ENCODE results near the gene HPRT1. TPM values are rescaled to one million over a fixed set of nuclear protein-coding genes. Genes with fewer than 3 reads are reported as not detected.

HPRT1 gene
- total RNA-seq, 1 donor from 2014 or later = 19.4 TPM

DNA sequence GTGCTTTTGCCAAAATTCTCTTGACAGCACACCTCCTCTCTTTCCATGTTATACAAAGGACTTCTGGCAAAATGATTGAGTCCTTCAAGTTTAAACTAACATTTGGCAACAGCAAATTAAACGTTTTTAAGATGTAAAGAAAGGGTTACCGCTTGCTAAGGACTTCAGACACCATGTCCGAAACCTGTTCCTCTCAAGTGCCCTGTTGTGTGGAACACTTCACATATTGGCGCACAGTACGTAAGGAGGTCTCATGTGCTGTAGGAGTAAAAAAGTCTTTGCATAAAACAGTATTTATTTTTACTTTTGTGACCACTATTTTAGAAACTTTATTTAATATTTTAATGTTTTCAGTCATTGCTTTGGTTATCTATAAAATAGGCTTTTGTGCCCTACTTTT, 33.7 kb upstream of the HPRT1 start:
- Histone ChIP-seq H3K36me3 (no peaks in the 10 kb centered on the region), H3K9me3 (replicated peaks) (no peaks in the 10 kb centered on the region), H3K27me3 (ENCODE audit: low read depth) (no peaks in the 10 kb centered on the region), H3K4me3 (no peak overlapping the region), H3K4me1 (no peaks in the 10 kb centered on the region), H3K27ac (replicated peaks) (no peak overlapping the region)
- intact Hi-C loops (cut with micrococcal nuclease) = no loop called here
- no peak for DNase-seq
- TF ChIP-seq, protein P1, sequence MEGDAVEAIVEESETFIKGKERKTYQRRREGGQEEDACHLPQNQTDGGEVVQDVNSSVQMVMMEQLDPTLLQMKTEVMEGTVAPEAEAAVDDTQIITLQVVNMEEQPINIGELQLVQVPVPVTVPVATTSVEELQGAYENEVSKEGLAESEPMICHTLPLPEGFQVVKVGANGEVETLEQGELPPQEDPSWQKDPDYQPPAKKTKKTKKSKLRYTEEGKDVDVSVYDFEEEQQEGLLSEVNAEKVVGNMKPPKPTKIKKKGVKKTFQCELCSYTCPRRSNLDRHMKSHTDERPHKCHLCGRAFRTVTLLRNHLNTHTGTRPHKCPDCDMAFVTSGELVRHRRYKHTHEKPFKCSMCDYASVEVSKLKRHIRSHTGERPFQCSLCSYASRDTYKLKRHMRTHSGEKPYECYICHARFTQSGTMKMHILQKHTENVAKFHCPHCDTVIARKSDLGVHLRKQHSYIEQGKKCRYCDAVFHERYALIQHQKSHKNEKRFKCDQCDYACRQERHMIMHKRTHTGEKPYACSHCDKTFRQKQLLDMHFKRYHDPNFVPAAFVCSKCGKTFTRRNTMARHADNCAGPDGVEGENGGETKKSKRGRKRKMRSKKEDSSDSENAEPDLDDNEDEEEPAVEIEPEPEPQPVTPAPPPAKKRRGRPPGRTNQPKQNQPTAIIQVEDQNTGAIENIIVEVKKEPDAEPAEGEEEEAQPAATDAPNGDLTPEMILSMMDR (IDR thresholded peaks at IDR 0.05; ENCODE audit: borderline replicate concordance) = no peak

DNA sequence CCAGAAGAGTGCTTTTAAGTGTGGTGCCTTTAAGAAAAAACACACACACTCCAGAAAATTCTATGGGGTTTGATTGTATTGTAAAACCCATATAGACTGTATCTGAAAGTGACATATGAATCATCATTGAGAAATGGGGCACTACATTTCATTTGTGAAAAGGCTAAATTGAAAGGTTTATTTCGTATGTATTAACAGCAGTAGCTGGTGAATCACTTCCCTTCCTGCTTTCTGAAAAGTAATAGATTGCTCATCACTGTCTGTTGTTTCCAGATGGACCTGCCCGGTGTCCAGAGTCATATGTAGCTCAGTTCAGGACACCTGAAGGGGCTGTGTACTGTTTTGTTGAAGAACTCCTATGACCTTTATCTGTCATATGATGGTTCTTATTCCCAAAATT, 28.1 kb upstream of the HPRT1 start:
- Histone ChIP-seq H3K9me3 (replicated peaks) (no peaks in the 10 kb centered on the region), H3K4me1 (no peaks in the 10 kb centered on the region), H3K36me3 (no peaks in the 10 kb centered on the region), H3K27me3 (ENCODE audit: low read depth) (no peaks in the 10 kb centered on the region), H3K27ac (replicated peaks) (no peak overlapping the region), H3K4me3 (no peak overlapping the region)
- TF ChIP-seq, protein P1 (IDR thresholded peaks at IDR 0.05; ENCODE audit: borderline replicate concordance) = no peak
- intact Hi-C loops (cut with micrococcal nuclease) = no loop called here
- no peak for DNase-seq

DNA sequence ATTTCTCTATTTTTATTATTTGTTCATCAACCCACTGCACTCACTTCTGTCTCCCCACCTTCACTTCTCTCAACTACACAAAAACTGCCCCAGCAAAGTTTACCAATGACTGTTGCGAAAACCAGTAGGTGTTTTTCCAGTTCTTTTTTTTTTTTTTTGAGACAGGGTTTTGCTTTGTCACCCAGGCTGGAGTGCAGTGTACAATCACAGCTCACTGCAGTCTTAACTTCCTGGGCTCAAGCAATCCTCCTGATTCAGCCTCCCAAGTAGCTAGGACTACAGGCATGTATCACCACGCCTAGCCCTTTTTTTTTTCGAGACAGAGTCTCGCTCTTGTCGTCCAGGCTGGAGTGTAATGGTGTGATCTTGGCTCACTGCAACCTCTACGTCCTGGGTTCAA, 24.1 kb upstream of the HPRT1 start:
- Histone ChIP-seq H3K27ac (replicated peaks) (no peak overlapping the region), H3K36me3 (no peaks in the 10 kb centered on the region), H3K9me3 (replicated peaks) (no peaks in the 10 kb centered on the region), H3K27me3 (ENCODE audit: low read depth) (no peaks in the 10 kb centered on the region), H3K4me3 (no peak overlapping the region), H3K4me1 (no peaks in the 10 kb centered on the region)
- intact Hi-C loops (cut with micrococcal nuclease) = no loop called here
- no peak for DNase-seq
- TF ChIP-seq, protein P1 (IDR thresholded peaks at IDR 0.05; ENCODE audit: borderline replicate concordance) = no peak

DNA sequence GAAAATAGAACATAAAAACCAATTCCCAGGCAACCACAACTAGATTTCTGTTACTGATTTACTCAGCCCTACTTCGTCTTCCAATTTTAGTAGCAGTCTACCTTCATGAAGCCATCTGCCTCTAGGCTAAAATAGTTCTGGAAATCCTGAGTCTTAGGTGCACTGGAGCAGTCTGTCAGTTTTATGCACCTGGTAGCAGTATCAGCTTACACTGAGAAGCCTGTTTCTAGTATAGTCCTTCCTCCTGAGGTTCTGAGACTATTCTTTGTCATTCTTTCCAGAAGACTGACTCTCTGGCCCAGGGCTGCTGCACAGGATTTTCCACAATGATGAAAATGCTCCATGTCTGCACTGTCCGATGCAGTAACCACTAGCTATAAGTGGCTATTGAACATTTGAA, 16.9 kb upstream of the HPRT1 start:
- no peaks in the 10 kb centered on the region for H3K36me3 ChIP-seq
- no peak for DNase-seq
- intact Hi-C loops (cut with micrococcal nuclease) = no loop called here

DNA sequence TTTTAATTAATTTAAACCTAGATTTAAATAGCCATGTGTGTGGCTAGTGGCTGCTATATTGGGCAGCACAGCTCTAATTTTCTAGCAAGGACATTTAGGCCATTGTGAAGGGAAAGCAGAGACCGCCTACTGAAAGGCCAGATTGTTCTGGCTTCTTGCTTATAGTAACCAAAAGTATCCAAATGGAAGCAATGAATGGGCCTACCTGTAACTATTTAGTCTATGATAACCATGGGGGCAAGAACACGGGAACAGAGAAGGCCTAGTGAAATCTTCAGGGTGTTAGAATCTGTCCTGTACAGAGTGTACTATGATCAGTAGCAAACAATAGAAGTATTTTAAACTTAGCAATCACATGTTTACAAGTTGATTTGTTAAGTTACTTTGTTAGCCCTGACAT, 16.5 kb upstream of the HPRT1 start:
- H3K4me3 ChIP-seq = no peak overlapping the region
- no peaks in the 10 kb centered on the region for H3K4me1 ChIP-seq
- no peaks in the 10 kb centered on the region for H3K9me3 ChIP-seq (replicated peaks)
- no peak for DNase-seq
- H3K27ac ChIP-seq (replicated peaks) = no peak overlapping the region
- H3K36me3 ChIP-seq = no peaks in the 10 kb centered on the region
- intact Hi-C loops (cut with micrococcal nuclease) = no loop called here
- TF ChIP-seq, protein P1 (IDR thresholded peaks at IDR 0.05; ENCODE audit: borderline replicate concordance) = no peak
- H3K27me3 ChIP-seq (ENCODE audit: low read depth) = no peaks in the 10 kb centered on the region

More for the DNA sequence above, 16.9 kb upstream of the HPRT1 start:
- H3K27me3 ChIP-seq (ENCODE audit: low read depth) = no peaks in the 10 kb centered on the region
- no peaks in the 10 kb centered on the region for H3K4me1 ChIP-seq
- no peak overlapping the region for H3K27ac ChIP-seq (replicated peaks)
- TF ChIP-seq, protein P1 (IDR thresholded peaks at IDR 0.05; ENCODE audit: borderline replicate concordance) = no peak
- no peaks in the 10 kb centered on the region for H3K9me3 ChIP-seq (replicated peaks)
- no peak overlapping the region for H3K4me3 ChIP-seq

DNA sequence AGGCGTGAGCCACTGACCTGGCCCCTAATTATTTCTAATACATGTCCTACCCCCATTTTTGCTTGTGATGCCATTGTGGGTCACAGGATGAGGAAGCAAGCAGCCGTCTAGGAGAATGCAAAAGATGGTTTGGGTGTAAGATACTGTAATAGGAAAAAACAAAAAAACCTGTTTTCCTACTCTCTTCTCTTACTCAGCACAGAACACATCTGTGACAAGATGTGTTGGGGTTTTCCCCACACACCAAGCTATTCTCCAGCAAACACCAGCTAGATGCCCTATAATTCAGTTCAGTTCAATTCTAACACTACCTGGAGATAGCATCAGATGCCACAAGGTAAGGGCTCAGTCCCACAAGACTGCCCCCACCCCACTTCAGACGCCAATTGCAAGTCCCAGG, 15.3 kb upstream of the HPRT1 start:
- no peak overlapping the region for H3K4me3 ChIP-seq
- no peaks in the 10 kb centered on the region for H3K27me3 ChIP-seq (ENCODE audit: low read depth)
- DNase-seq = no peak
- H3K36me3 ChIP-seq = no peaks in the 10 kb centered on the region
- H3K9me3 ChIP-seq (replicated peaks) = no peaks in the 10 kb centered on the region
- H3K27ac ChIP-seq (replicated peaks) = no peak overlapping the region
- TF ChIP-seq, protein P1 (IDR thresholded peaks at IDR 0.05; ENCODE audit: borderline replicate concordance) = no peak
- no peaks in the 10 kb centered on the region for H3K4me1 ChIP-seq
- intact Hi-C loops (cut with micrococcal nuclease) = no loop called here

Data from left ventricle myocardium inferior (tissue), 1 donor.